Hepatocyte (in vitro differentiated cells): Measurements from ENCODE around the gene SCGB1A1. TPM values are rescaled to one million over a fixed set of nuclear protein-coding genes. Genes with fewer than 3 reads are reported as not detected.
A peak's percentile ranks its signal among the peaks of the same experiment; 100 is the strongest.
"Not testable (repeated sequence)": the region's sequence is repeated elsewhere in the genome, so short reads cannot be mapped to it uniquely, and the experiment has no call there.

Source experiments
- DNase-seq: peaks from one replicate; pipeline ENCODE4 v3.0.0-alpha.2; 2016; ENCODE audit warnings: low spot score
- H2AFZ ChIP-seq: fragments of 200-600 bp; sonication (generic); 2 replicates; pipeline ENCODE4 v1.6.0; 2016; ENCODE audit warnings: antibody characterized with exemption, mild to moderate bottlenecking
- H3K27ac ChIP-seq: fragments of 200-600 bp; sonication (generic); 2 replicates; pipeline ENCODE4 v1.5.1; 2016; ENCODE audit warnings: mild to moderate bottlenecking
- H3K27me3 ChIP-seq: fragments of 200-600 bp; sonication (generic); 2 replicates; pipeline ENCODE4 v1.6.1; 2016
- H3K36me3 ChIP-seq: fragments of 200-600 bp; sonication (generic); replicated peaks from 2 replicates; pipeline ENCODE4 v1.5.1; 2016; ENCODE audit warnings: low read depth; ENCODE audit not compliant: insufficient read depth
- H3K4me1 ChIP-seq: fragments of 200-600 bp; sonication (generic); 2 replicates; pipeline ENCODE4 v1.5.1; 2016; ENCODE audit warnings: mild to moderate bottlenecking, moderate library complexity; ENCODE audit not compliant: insufficient read depth
- H3K4me2 ChIP-seq: fragments of 200-600 bp; sonication (generic); 2 replicates; pipeline ENCODE4 v1.6.0; 2016
- H3K4me3 ChIP-seq: fragments of 200-600 bp; sonication (generic); 2 replicates; pipeline ENCODE4 v1.5.1; 2016; ENCODE audit warnings: mild to moderate bottlenecking
- H3K79me2 ChIP-seq: fragments of 200-600 bp; sonication (generic); 2 replicates; pipeline ENCODE4 v1.6.0; 2017; ENCODE audit warnings: mild to moderate bottlenecking
- H3K9me2 ChIP-seq: fragments of 200-600 bp; sonication (generic); replicated peaks from 2 replicates; pipeline ENCODE4 v1.6.0; 2017; ENCODE audit warnings: mild to moderate bottlenecking; ENCODE audit not compliant: insufficient read depth
- H3K9me3 ChIP-seq: fragments of 200-600 bp; sonication (generic); 2 replicates; pipeline ENCODE4 v1.5.1; 2016; ENCODE audit warnings: low read depth, mild to moderate bottlenecking
- H4K20me1 ChIP-seq: fragments of 200-600 bp; sonication (generic); 2 replicates; pipeline ENCODE4 v1.6.0; 2016; ENCODE audit warnings: mild to moderate bottlenecking; ENCODE audit not compliant: insufficient read depth, poor library complexity, severe bottlenecking
- CTCF ChIP-seq: fragments of 200-600 bp; sonication (generic); IDR thresholded peaks from 2 replicates; pipeline ENCODE4 v1.5.1; 2016; ENCODE audit warnings: antibody characterized with exemption, mild to moderate bottlenecking; ENCODE audit not compliant: poor library complexity
- EZH2 ChIP-seq: fragments of 200-600 bp; sonication (generic); IDR thresholded peaks from 2 replicates; pipeline ENCODE4 v1.6.1; 2016; ENCODE audit warnings: antibody characterized with exemption, mild to moderate bottlenecking, borderline replicate concordance
- EZH2phosphoT487 ChIP-seq: fragments of 200-600 bp; sonication (generic); IDR thresholded peaks from one replicate; pipeline ENCODE4 v1.6.1; 2018; ENCODE audit warnings: antibody characterized with exemption, mild to moderate bottlenecking, low read depth, moderate library complexity; ENCODE audit not compliant: unreplicated experiment, severe bottlenecking
- WGBS: methylation state at CpG from one replicate; pipeline ENCODE4 v1.1.6; 2016; ENCODE audit warnings: low lambda C conversion rate; ENCODE audit errors: missing lambda C conversion rate; 5-methylcytosine and 5-hydroxymethylcytosine counted together
- polyA plus RNA-seq: library from polyadenylated mRNA; unstranded; fragments of >200 nt; fragmentation: Nextera tagmentation; extraction: Ambion mirVana; gene quantifications from 2 replicates; pipeline ENCODE4 v1.2.1, GENCODE V29; 2016
- total RNA-seq: library from RNA; depleted of rRNA; stranded (reverse); fragments of >200 nt; gene quantifications from 2 replicates; pipeline ENCODE4 v1.2.3, GENCODE V29; 2014

SCGB1A1 gene
- total and polyA plus RNA-seq, 2 experiments from 2014 or later = not detected

GRCh38 chr11:62373464-62374119 is 45.2 kb upstream of the SCGB1A1 start:
- 95% methylated on average over 18 of the region's 18 CpGs for WGBS
- no peaks in the 10 kb centered on the region for H3K27me3 ChIP-seq
- DNase-seq = no peak
- no peaks in the 10 kb centered on the region for H3K79me2 ChIP-seq
- H4K20me1 ChIP-seq = no peaks in the 10 kb centered on the region
- TF ChIP-seq CTCF = no peak
- no peak for TF ChIP-seq EZH2phosphoT487
- no peak for TF ChIP-seq EZH2
- H3K9me3 ChIP-seq = no peaks in the 10 kb centered on the region
- no peak overlapping the region for H2AFZ ChIP-seq
- H3K4me2 ChIP-seq = no peak overlapping the region
- no peaks in the 10 kb centered on the region for H3K4me1 ChIP-seq
- no peak overlapping the region for H3K27ac ChIP-seq
- H3K4me3 ChIP-seq = no peak overlapping the region
- no peaks in the 10 kb centered on the region for H3K9me2 ChIP-seq
- no peaks in the 10 kb centered on the region for H3K36me3 ChIP-seq

DNA sequence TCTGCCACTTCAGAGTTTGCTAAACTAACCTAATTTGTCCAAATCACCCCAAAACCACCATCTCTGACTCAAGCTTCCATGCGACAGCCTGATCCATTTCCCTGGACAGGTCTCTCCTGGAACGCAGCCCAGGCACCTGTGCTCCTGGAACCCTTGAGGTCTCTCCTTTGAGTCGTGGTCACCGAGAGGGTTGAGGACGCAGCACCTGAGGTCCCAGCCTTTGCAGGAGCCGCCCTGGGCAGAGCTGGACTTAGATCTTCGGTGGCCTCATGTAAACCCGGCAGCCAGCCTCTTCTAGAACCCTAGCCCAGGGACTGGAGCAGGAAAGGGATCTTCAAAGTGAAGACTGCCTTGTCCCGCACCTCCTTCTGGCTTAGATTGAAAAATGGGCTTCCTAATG is 44.0 kb upstream of the SCGB1A1 start:
- WGBS = 89% methylated on average over 9 of the region's 9 CpGs

DNA sequence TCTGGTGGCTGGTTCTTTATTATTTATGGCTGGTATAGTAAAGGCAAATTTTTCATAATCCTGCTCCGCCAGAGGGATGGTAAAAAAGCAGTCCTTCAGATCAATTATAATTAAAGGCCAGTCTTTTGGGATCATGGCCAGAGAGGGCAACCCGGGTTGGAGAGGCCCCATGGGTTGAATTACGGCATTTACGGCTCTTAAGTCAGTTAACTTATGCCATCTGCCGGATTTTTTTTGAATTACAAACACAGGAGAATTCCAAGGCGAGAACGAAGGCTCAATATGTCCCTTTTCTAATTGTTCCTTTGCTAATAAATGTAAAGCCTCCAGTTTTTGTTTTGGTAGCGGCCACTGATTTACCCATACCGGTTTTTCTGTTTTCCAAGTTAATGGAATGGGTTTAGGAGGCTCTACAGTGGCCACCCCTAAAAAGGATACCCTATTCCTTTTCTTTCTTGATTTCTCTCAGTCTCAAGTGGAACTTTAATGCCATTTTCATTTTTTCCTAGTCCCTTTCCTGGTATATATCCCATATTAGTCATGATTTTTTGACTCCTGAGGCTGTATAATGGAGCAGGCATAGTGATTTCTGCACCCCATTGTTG is 40.3 kb upstream of the SCGB1A1 start:
- H4K20me1 ChIP-seq, H3K79me2 ChIP-seq, H3K27me3 ChIP-seq, H2AFZ ChIP-seq, H3K36me3 ChIP-seq, H3K9me3 ChIP-seq, H3K9me2 ChIP-seq, H3K4me2 ChIP-seq, H3K4me3 ChIP-seq, H3K27ac ChIP-seq: not testable (repeated sequence)
- H3K4me1 ChIP-seq = peaks cover 15% of the 10 kb centered on the region
- TF ChIP-seq CTCF = peak; percentile 48
- DNase-seq = peak; percentile 72
- WGBS = 5% methylated on average over 9 of the region's 9 CpGs

More for the DNA sequence above, 44.0 kb upstream of the SCGB1A1 start:
- Histone ChIP-seq H3K4me2 (no peak overlapping the region), H2AFZ (no peak overlapping the region), H3K4me1 (no peaks in the 10 kb centered on the region), H3K79me2 (no peaks in the 10 kb centered on the region), H4K20me1 (no peaks in the 10 kb centered on the region), H3K36me3 (no peaks in the 10 kb centered on the region), H3K9me2 (no peaks in the 10 kb centered on the region), H3K9me3 (no peaks in the 10 kb centered on the region), H3K4me3 (no peak overlapping the region), H3K27me3 (no peaks in the 10 kb centered on the region), H3K27ac (no peak overlapping the region)
- TF ChIP-seq EZH2phosphoT487 (no peak), EZH2 (no peak), CTCF (no peak)
- DNase-seq = no peak

- H2AFZ ChIP-seq, H3K27ac ChIP-seq, DNase-seq, H3K79me2 ChIP-seq, H3K36me3 ChIP-seq, H3K4me3 ChIP-seq, H3K9me3 ChIP-seq, H3K9me2 ChIP-seq, H3K4me2 ChIP-seq, H4K20me1 ChIP-seq, H3K27me3 ChIP-seq: not testable (repeated sequence)
- WGBS = 26% methylated on average over 2 of the region's 2 CpGs
- peaks cover 15% of the 10 kb centered on the region for H3K4me1 ChIP-seq
Observed at GRCh38 chr11:62379586-62379985, 39.2 kb upstream of the SCGB1A1 start.
